ENCODE measurements around the gene RAG2. TPM values are rescaled to one million over a fixed set of nuclear protein-coding genes. Genes with fewer than 3 reads are reported as not detected.

RAG2 gene
- total RNA-seq = not detected in 2 replicates

GRCh38 chr11:36598051-36598450, at the start of gene RAG2:
TSS of gene RAG2 (minus strand) at chr11:36598236. CDS start at chr11:36594168, 4,068 bp downstream.

GRCh38 chr11:36594316-36594989, 3.6 kb downstream of the RAG2 start, which contains the start of gene IFTAP:
TSS of gene IFTAP (plus strand) at chr11:36594502. CDS start at chr11:36610104, 15,602 bp downstream.

GRCh38 chr11:36567694-36568093, 30.3 kb downstream of the RAG2 start, which contains the start of gene RAG1:
TSS of gene RAG1 (plus strand) at chr11:36568007. CDS start at chr11:36573305, 5,298 bp downstream.

Other genes starting within 250 kb of the RAG2 start
- 7.7 and 12.7 TPM in 2 replicates for gene TRAF6, start 88.0 kb downstream of the RAG2 start, total RNA-seq
- gene RAG1, start 30.2 kb downstream of the RAG2 start, total RNA-seq = under 0.01 and 0.57 TPM in 2 replicates
- 12.3 and 17.3 TPM in 2 replicates for gene IFTAP, start 3.7 kb downstream of the RAG2 start, total RNA-seq